ENCODE measurements around the gene RANBP3. TPM values are rescaled to one million over a fixed set of nuclear protein-coding genes. Genes with fewer than 3 reads are reported as not detected.

RANBP3 gene
- total RNA-seq, 1 donor from 2014 or later, result 49.6 TPM

DNA sequence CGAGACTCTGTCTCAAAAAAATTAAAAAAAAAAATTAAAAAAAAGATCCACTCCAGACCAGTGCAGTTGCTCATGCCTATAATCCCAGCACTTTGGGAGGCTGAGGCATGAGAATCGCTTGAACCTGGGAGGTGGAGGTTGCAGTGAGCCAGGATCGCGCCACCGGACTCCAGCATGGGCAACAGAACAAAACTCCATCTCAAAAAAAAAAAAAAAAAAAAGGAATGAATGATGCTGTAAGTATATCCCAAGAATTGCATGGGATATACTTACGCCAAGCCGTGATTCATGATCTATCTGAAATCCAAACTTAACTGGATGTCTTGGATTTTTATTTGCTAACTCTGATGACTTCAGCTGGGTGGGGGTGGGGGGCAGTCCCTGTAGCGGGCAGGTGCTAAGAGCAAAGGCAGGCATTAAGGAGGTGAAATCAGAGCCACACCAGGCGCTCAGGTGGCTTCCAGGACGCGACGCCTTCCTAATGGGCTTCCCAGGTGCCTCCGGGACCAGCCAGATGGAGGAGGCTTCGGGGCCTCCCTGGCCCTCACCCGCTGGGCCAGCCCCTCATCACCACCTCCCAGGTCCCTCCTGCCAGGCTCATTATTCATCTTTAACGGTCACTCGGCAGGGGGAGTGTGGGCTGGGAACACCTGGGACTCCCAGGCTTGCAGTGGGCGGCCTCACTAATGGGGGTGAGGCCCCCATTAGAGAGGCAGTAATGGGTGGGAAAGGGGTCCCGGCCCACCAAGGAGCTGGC lies 96.2 kb downstream of the RANBP3 start:
- ATAC-seq, result no peak

DNA sequence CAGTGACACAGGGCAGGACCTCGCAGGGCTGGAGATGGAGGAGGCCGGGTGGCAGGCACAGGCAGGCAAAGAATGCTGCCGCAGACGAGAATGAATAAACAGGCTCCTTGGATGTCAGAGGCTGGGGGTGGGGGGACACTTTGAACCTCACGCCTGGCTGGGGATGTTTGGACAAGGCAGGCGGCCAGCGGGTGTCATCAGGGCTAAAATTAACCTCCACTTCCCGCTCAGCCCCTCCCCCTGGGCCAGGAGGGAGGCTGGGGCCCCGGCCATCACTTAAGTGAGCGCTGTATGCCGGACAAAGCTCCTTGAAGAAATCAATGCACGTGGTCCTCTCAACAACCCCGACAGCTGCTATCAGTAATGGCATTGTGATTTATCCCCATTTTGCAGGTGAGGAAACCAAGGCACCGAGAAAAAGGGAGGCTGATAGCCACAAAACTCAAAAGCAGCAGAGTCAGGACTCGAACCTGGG lies 97.3 kb downstream of the RANBP3 start:
- ATAC-seq, result no peak

DNA sequence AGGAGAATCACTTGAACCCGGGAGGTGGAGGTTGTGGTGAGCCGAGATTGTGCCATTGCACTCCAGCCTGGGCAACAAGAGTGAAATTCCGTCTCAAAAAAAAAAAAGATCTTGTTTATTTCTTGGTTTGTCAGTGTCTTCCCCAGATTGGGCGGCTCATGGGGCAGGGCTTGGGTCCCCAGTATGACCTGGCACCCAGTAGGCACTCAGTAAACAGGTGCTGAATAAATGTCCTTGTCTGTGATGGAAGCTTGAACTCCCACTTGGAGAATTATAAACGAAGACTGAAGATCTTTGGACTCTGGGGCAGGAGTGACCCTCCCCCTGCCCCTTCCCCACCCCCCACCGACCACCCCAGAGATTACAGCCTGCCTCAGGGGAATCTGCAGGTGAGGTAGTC lies 97.7 kb downstream of the RANBP3 start:
- no peak for ATAC-seq

DNA sequence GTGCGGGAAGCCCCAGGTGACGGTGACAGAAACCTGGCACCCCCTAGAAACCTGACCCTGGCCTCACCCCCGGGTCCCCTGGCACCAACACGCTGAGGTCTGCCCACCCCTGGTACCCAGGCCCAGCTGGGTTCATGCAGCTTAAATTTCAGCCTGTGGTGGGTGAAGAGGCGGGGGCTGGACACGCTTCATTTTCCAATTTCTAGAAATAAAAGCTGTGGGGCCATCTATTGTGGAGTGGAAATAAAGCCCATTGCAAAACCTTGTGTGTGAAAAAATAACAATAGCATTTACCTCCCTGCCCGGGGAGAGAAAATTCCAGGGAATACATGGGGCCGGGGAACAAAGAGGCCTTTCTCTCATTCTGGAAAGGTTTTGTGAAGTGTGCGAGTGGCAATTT lies 100.1 kb downstream of the RANBP3 start:
- ATAC-seq, result no peak

DNA sequence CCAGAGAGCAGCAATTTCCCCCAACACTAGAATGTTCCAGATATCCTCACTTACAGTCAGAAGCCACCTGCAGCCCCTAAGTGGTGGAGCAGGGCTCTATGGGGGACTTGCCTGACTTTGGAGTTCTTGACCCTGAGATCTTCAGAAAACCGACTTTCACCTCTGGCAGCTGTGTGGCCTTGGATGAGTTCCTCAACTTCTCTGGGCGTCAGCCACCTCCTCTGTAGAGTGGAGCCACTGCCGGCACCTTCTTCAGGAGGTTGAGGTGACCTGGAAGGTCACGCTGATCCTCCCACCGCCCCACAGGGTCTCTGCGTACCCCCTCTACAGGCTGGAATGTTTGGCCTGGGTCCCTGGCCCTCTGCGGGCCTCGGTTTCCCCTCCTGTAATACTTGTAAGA lies 100.5 kb downstream of the RANBP3 start:
- ATAC-seq, result no peak

DNA sequence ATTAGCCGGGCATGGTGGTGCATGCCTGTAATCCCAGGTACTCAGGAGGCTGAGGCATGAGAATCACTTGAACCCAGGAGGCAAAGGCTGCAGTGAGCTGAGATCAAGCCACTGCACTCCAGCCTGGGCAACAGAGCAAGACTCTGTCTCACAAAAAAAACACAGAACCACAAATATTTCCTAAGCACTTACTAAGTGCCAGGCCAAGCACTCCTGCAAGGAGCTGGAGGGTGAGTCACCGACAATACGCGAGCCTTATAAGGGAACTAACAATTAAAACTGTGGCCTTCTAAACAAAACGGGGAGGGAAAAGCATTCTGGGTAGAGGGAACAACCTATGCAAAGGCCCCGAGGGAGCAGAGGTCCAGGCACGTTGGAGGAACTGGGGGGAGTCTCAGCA lies 103.4 kb downstream of the RANBP3 start:
- peak; percentile 62 for ATAC-seq

DNA sequence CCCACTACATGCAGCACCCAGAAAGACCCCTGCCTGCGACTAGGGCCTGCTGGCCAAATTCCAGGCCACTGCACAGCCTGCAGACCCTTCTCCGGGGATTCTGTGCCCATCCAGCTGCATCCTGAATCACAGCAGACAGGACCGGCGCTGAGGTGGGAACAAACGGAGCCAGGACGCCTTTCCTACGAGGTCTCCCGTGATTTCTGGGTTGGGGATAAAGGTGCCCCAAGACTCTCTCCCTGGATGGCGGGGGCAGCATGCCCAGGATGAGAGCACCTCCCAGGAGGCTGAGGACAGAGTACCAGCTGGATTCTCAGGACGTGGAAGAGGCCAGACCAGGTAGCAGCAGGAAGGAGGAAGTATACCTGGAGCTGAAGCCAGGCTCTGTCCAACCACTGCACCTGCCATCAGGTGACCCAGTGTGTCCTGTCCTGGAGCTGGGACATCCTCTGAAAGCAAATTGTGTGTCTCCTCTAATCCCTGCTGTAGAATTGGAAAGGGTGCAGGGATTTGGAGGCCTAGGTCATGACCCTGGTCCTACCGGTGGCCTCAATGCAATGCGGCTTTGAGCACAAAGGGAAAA lies 104.2 kb downstream of the RANBP3 start:
- ATAC-seq, result peak; percentile 41

DNA sequence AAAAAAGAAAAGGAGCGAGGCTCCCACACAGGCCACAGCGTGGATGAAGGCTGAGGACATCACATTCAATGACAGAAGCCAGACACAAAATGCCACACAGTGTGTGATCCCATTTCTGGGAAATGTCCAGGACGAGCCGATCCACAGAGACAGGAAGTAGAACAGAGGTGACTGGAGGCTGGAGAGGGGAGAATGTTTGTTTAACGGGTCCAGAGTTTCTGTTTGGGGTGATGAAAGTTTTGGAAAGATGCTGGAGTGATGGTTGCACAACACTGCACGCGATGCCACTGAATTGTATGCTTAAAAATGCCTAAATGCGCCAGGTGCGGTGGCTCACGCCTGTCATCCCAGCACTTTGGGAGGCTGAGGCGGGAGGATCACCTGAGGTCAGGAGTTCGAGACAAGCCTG lies 107.0 kb downstream of the RANBP3 start:
- no peak for ATAC-seq

DNA sequence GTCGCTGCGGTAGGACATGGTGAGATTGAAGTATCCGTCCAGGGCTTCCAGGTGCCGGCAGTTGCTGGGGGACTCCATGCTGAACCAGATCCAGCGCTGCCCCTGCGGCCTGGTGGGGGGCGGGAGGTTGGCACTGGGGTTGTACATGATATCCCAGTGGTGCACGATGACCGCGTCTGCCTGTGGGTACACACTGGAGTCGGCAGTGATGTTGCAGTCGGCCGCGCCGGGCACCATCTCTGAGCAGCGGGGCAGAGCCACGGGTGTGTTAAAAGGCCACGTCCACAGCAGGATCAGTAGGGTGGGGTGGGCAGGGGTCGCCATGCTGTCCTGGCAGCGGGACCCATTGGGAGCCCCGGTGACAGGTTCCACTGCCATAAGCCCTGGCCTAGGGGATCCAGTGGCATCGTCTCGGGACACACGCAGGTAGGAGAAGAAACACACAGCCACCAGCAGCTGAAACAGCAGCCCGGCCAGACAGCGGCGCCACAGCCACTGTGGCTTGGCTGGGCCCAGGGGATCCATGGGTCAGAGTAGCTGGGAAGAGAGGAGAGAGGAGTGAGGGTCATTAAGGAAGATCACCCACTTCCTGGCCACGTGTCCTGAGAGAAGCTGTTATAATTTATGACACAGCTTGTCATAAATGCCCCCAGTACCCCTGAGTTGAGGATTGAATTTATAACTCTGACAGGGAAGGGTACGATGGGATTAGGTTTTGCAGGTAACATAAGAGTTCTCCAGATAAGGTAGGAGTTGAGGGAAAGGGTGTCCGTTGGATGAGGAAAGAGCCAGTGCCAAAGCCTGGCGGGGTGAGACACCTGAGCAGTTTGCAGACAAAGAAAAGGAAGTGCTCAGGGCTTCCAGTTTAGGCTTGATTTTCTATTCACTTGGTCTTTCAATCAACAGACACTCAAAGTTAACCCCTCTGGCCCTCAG lies 110.5 kb downstream of the RANBP3 start:
- no peak for ATAC-seq

Other genes starting within 250 kb of the RANBP3 start
- 1.8 TPM for gene PRR22, start 193.4 kb downstream of the RANBP3 start, total RNA-seq
- 24.2 TPM for gene DUS3L, start 187.0 kb downstream of the RANBP3 start, total RNA-seq
- 2.7 TPM for gene NRTN, start 173.1 kb downstream of the RANBP3 start, total RNA-seq
- gene FUT6, start 138.4 kb downstream of the RANBP3 start, total RNA-seq, result 56.9 TPM
- gene FUT3, start 126.7 kb downstream of the RANBP3 start, total RNA-seq, result 104 TPM
- not detected for gene FUT5, start 107.6 kb downstream of the RANBP3 start, total RNA-seq
- gene NDUFA11, start 74.3 kb downstream of the RANBP3 start, total RNA-seq, result 217 TPM
- 4.1 TPM for gene VMAC, start 73.3 kb downstream of the RANBP3 start, total RNA-seq
- gene CAPS, start 63.9 kb downstream of the RANBP3 start, total RNA-seq, result 2.7 TPM
- gene RFX2, start 132.4 kb upstream of the RANBP3 start, total RNA-seq, result 4.5 TPM
- gene ACSBG2, start 157.5 kb upstream of the RANBP3 start, total RNA-seq, result not detected

Data from esophagus mucosa (tissue), 1 donor.